Gastroesophageal sphincter (tissue), 4 donors: ENCODE data around the gene PTPRD. TPM values are rescaled to one million over a fixed set of nuclear protein-coding genes. Genes with fewer than 3 reads are reported as not detected.

Experiments
- ATAC-seq: fragments of 150-250 bp; one replicate; pipeline ENCODE4 v1.9.1; 2016; ENCODE audit warnings: mild to moderate bottlenecking, moderate library complexity
- H3K27ac ChIP-seq, 4 donors: fragments of 200-600 bp; sonication (generic) in 3 of 4; 1 replicate in 3 of 4; 2 replicates in 1 of 4; pipeline ENCODE4 v1.5.1; 2016 to 2019
- H3K27me3 ChIP-seq: fragments of 200-600 bp; sonication (generic); one replicate; pipeline ENCODE4 v1.5.1; 2019
- H3K36me3 ChIP-seq, 2 donors: fragments of 200-600 bp; sonication (generic); one replicate each; pipeline ENCODE4 v1.5.1; 2019; ENCODE audit warnings: control low read depth in 1 of 2
- H3K4me1 ChIP-seq, 3 donors: fragments of 200-600 bp; sonication (generic); 1 replicate in 2 of 3; 2 replicates in 1 of 3; pipeline ENCODE4 v1.5.1; 2016 to 2019; ENCODE audit warnings: control low read depth in 2 of 3
- H3K4me3 ChIP-seq, 2 donors: fragments of 200-600 bp; sonication (generic); one replicate each; pipeline ENCODE4 v1.5.1; 2019; ENCODE audit warnings: mild to moderate bottlenecking in 1 of 2, moderate library complexity in 1 of 2
- H3K9me3 ChIP-seq, 3 donors: fragments of 200-600 bp; sonication (generic); one replicate each; pipeline ENCODE4 v1.5.1; 2017 to 2019; ENCODE audit warnings: control low read depth in 2 of 3
- EP300 ChIP-seq: sonication (generic); formaldehyde crosslinking; IDR thresholded peaks from one replicate; pipeline ENCODE4 v1.6.1; 2017; ENCODE audit warnings: antibody characterized with exemption, mild to moderate bottlenecking
- POLR2A ChIP-seq, 2 donors: fragments of 450-650 bp; IDR thresholded peaks; one replicate each; pipeline ENCODE4 v1.6.1; 2017; ENCODE audit warnings: antibody characterized with exemption in 2 of 2, mild to moderate bottlenecking in 2 of 2, moderate library complexity in 1 of 2
- POLR2AphosphoS5 ChIP-seq: sonication (generic); formaldehyde crosslinking; IDR thresholded peaks from one replicate; pipeline ENCODE4 v1.6.1; 2017; ENCODE audit warnings: antibody characterized with exemption
- WGBS, 2 donors: methylation state at CpG; one replicate each; pipeline ENCODE4 v1.1.5; 2018; ENCODE audit warnings: low coverage in 1 of 2; 5-methylcytosine and 5-hydroxymethylcytosine counted together
- total RNA-seq, 4 donors: library from RNA; depleted of rRNA; stranded (reverse); fragments of >200 nt; gene quantifications; one replicate each; pipeline ENCODE4 v1.1.0, GENCODE V29; 2016
- TF ChIP-seq, protein P1 (sequence below), 4 experiments: fragments of 200-600 bp in 2 of 4; fragments of 450-650 bp in 2 of 4; sonication (generic) in 1 of 4; IDR thresholded peaks; one replicate each; pipeline ENCODE4 v1.5.1; 2017 to 2019; ENCODE audit warnings: antibody characterized with exemption in 4 of 4, mild to moderate bottlenecking in 2 of 4, moderate library complexity in 2 of 4

The PTPRD gene
- total RNA-seq, 4 donors from 2014 or later = 3.5 to 53.9 (median 15.8) TPM

DNA sequence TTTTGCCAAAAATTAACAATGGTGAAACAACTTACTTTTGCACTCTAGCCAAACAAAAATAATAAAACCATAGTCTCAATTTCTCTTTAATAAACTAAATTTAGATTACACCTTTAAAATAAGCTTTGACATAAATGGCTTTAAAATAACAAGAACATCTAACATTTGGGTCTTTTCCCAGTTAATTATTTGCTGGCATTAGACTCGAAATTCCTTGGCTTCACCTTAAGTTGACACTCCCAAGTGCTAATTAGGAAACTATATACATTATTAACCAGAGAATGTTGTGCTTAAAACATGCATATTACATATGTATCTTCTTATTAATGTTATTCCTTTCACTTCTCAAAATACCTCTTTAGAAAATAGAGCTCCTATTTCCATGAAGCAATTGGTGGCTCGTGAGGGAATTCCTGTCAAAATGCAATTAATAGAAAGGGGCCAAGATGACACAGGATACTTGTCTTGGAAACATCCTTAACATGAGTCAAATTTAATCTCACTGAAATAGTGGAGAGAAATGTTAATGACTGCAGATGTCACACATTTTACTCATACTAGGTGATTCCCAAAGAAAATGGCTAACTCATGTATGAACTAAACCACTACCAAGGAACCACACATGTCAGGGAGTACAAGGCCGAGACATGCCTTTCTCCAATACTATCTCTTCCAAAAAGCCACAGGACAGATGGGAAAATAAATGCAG lies 1880.3 kb downstream of the PTPRD start:
- WGBS, 2 donors = 60 to 63% methylated on average over 3 of the region's 3 CpGs
- TF ChIP-seq, protein P1, sequence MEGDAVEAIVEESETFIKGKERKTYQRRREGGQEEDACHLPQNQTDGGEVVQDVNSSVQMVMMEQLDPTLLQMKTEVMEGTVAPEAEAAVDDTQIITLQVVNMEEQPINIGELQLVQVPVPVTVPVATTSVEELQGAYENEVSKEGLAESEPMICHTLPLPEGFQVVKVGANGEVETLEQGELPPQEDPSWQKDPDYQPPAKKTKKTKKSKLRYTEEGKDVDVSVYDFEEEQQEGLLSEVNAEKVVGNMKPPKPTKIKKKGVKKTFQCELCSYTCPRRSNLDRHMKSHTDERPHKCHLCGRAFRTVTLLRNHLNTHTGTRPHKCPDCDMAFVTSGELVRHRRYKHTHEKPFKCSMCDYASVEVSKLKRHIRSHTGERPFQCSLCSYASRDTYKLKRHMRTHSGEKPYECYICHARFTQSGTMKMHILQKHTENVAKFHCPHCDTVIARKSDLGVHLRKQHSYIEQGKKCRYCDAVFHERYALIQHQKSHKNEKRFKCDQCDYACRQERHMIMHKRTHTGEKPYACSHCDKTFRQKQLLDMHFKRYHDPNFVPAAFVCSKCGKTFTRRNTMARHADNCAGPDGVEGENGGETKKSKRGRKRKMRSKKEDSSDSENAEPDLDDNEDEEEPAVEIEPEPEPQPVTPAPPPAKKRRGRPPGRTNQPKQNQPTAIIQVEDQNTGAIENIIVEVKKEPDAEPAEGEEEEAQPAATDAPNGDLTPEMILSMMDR (IDR thresholded peaks at IDR 0.05) = no peak
- TF ChIP-seq POLR2A (IDR thresholded peaks at IDR 0.05) (no peak), POLR2AphosphoS5 (no peak), EP300 (no peak)
- no peaks in the 10 kb centered on the region for H3K9me3 ChIP-seq
- H3K4me3 ChIP-seq = no peak overlapping the region
- no peak for ATAC-seq
- no peaks in the 10 kb centered on the region for H3K27me3 ChIP-seq
- H3K27ac ChIP-seq = no peak overlapping the region
- peaks cover 0 to 12% (median 0%) of the 10 kb centered on the region in 3 donors for H3K4me1 ChIP-seq
- H3K36me3 ChIP-seq = no peaks in the 10 kb centered on the region

GRCh38 chr9:8730618-8731017 lies 1882.2 kb downstream of the PTPRD start:
- Histone ChIP-seq H3K4me1 (peaks cover 0 to 12% (median 0%) of the 10 kb centered on the region in 3 donors), H3K9me3 (no peaks in the 10 kb centered on the region), H3K4me3 (no peak overlapping the region), H3K36me3 (no peaks in the 10 kb centered on the region), H3K27me3 (no peaks in the 10 kb centered on the region), H3K27ac (no peak overlapping the region)
- ATAC-seq = no peak
- TF ChIP-seq, protein P1 (IDR thresholded peaks at IDR 0.05) = no peak
- no peak for TF ChIP-seq POLR2A (IDR thresholded peaks at IDR 0.05)
- TF ChIP-seq EP300 = no peak
- no peak for TF ChIP-seq POLR2AphosphoS5
- WGBS, 2 donors = 86 to 94% methylated on average over 7 of the region's 7 CpGs

DNA sequence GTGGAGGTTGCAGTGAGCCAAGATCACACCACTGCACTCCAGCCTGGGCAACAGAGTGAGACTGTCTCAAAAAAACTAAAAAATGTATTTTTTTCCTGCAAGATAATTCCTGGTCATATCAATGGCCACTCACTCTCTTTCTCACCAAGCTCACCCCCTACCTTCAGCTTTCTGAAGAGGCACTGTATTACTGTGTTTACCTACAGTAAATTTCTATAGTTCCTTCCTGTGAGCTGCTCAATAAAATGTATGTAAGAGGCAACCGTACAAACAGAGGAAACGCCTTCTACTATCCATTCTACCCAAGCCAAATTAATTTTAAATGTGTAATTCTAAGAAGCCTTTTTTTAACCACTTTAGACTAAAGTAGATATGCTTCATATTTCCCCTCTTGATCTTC lies 1883.9 kb downstream of the PTPRD start:
- TF ChIP-seq, protein P1 (IDR thresholded peaks at IDR 0.05) = no peak
- TF ChIP-seq POLR2A (IDR thresholded peaks at IDR 0.05) (no peak), POLR2AphosphoS5 (no peak)
- no peak for ATAC-seq
- Histone ChIP-seq H3K9me3 (no peaks in the 10 kb centered on the region), H3K4me3 (no peak overlapping the region), H3K27me3 (no peaks in the 10 kb centered on the region), H3K36me3 (no peaks in the 10 kb centered on the region), H3K4me1 (peaks cover 0 to 7% (median 0%) of the 10 kb centered on the region in 3 donors), H3K27ac (no peak overlapping the region)
- 72 to 86% methylated on average over 2 of the region's 2 CpGs for WGBS, 2 donors

- H3K27me3 ChIP-seq = no peaks in the 10 kb centered on the region
- ATAC-seq = no peak
- H3K27ac ChIP-seq = no peak overlapping the region
- TF ChIP-seq POLR2AphosphoS5 (no peak), EP300 (no peak), POLR2A (IDR thresholded peaks at IDR 0.05) (no peak)
- TF ChIP-seq, protein P1 (IDR thresholded peaks at IDR 0.05) = no peak
- no peak overlapping the region for H3K4me3 ChIP-seq
- H3K9me3 ChIP-seq = no peaks in the 10 kb centered on the region
- H3K4me1 ChIP-seq = no peaks in the 10 kb centered on the region
- WGBS, 2 donors = 47 to 72% methylated on average over 2 of the region's 2 CpGs
- H3K36me3 ChIP-seq = no peaks in the 10 kb centered on the region
Observed at GRCh38 chr9:8727191-8727590, 1885.6 kb downstream of the PTPRD start.

GRCh38 chr9:8726692-8727091 lies 1886.1 kb downstream of the PTPRD start:
- Histone ChIP-seq H3K4me1 (no peaks in the 10 kb centered on the region), H3K9me3 (no peaks in the 10 kb centered on the region), H3K27me3 (no peaks in the 10 kb centered on the region), H3K36me3 (no peaks in the 10 kb centered on the region), H3K27ac (no peak overlapping the region), H3K4me3 (no peak overlapping the region)
- ATAC-seq = no peak
- TF ChIP-seq POLR2A (IDR thresholded peaks at IDR 0.05) = no peak
- TF ChIP-seq EP300 = no peak
- TF ChIP-seq, protein P1 (IDR thresholded peaks at IDR 0.05) = no peak
- no peak for TF ChIP-seq POLR2AphosphoS5
- 100% methylated on average over 1 to 4 of the region's 4 CpGs for WGBS, 2 donors
